GM18520 (cell line): ENCODE measurements around the gene TMEM147.

Source experiments
- ATAC-seq: cut with Tn5 transposase; IDR thresholded peaks from one replicate; pipeline ENCODE4 v1.9.1; 2021; ENCODE audit not compliant: unreplicated experiment

The TMEM147 gene

GRCh38 chr19:35519291-35519690, 26.1 kb upstream of the TMEM147 start:
- ATAC-seq = no peak

- no peak for ATAC-seq
Measured at GRCh38 chr19:35521124-35521743, 24.2 kb upstream of the TMEM147 start.

- ATAC-seq = no peak
Measured at GRCh38 chr19:35522745-35523327, 22.6 kb upstream of the TMEM147 start.

DNA sequence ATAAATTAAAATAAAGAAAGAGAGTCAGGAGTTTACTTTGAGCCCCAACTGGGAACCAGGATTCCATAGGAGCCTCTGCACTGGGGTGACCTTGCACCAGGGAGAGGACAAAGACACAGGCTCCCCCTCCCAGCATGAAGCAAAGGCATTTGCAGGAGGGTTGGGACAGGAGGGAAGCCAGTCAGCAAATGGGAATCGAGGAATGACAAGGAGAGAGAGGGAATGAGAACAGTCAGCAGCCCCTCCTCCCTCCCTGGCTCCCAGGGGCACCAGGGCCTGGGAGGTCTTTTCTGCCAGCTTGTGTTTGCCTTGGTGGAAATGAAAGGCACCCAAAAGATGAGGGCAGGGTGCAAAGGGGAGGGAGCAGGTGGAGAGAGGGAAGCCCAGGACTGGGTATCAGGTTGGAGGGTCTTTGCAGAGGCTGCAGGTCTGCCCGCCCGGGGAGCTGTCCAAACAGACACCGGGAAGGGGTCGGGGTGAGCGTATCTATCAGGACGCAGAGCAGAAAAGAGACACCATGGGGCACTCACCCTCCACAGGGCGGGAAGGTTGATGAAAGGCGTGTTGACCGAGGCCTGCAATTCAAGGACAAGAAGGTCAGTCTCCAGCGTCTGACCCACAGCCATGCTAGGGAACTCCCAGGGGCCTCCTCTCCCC, 21.1 kb upstream of the TMEM147 start:
- no peak for ATAC-seq

DNA sequence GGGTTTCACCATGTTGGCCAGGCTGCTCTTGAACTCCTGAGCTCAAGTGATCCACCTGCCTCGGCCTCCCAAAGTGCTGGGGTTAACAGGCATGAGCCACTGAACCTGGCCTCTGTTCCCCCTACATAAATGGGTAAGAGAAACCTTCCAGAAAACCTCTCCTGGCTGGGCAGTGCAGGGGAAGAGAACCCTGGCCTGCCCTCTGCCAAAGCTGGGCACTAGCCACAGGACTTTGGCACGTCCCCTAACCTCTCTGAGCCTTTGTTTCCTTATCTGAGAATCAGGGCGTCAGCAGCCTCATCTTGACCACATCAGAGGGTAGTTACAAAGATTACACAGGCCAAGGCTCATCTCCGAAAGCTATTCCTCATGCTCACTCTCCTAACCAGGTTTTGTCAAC, 19.6 kb upstream of the TMEM147 start:
- ATAC-seq = no peak

- ATAC-seq = no peak
Measured at GRCh38 chr19:35528218-35529038, 17.0 kb upstream of the TMEM147 start, which contains the start of gene SBSN. Gene SBSN (minus strand): TSS chr19:35528311. CDS start chr19:35528281, 30 bp downstream.

DNA sequence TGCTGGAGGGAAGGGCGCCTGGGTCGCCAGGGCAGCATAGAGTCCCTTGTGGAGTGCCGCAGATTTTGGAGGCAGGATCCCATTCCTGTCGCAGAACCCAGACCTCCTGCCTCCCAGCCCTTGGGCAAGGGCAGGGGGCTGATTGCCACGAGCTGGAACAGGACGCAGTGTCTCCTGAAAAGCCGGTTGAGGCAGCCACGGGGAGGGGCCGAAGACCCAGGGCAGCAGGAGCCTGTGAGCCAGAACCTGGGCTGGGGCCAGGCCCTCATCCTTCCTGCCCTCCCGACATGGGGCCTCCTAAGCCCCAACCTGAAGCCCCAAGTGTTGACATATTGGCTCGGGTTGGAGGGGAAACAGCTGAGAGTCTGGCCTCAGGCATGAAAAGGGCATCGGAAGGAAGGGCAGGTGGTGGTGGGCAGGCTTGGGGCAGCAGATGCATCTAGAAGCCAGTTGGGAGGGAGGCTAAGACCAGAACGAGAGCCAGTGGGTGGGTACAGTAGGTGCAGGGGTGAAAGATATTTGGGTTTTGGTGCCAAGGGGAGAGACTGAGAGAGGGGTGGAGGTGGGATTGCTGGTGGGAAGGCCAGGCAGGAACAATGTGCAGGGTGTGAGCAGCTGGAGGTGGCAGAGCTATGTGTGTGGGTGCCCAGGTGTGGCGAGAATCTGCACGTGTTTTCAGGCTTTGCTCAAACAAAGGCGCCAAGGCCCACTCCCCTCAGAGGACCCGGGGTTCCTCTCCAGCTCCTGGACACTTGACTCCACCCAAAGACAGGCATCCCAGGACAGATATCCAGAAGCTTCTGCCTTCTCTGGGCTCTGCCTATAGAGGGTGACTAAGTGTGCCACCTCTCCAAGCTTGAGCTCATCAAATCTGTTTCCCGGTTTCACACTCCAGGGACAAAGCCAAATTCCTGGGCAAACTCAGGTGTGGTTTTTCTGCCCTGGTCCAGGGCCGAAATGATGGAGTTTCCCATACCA, 15.9 kb upstream of the TMEM147 start:
- ATAC-seq = no peak

GRCh38 chr19:35531291-35531690, 14.1 kb upstream of the TMEM147 start:
- no peak for ATAC-seq

DNA sequence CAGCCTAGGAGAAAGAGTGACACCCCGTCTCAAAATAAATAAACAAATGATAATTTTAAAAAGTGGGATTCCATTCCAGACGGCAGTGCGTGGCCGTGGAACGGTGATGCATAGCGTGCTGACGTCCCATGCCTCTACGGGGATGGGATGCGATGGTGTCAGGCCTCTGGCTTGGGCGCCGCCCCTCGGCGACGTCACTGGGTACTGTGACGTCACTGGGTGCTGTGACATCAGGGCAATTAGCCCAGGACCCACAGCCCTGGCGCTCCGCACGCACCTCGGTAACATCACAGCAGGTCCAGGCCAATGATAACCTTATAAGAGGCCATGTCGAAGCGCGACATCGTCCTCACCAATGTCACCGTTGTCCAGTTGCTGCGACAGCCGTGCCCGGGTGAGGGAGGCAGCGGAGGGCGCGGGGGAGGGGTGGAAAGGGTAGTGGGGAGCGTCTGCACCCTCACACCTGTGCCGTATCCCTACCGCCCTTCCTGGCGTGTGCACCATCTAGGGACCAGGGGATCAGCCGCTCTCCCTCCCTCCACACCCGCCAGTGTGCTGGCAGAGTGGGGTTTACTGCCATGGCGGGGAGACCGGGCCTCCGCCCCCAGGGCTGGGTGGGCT, 12.1 kb upstream of the TMEM147 start, which contains the start of gene GAPDHS:
Gene GAPDHS, plus strand, starts transcription at position 256 of the 621 bp plus-strand sequence. Its CDS starts 72 bp downstream, at position 328.
- no peak for ATAC-seq

- ATAC-seq = no peak
Measured at GRCh38 chr19:35533822-35534392, 11.5 kb upstream of the TMEM147 start.

- ATAC-seq = no peak
Measured at GRCh38 chr19:35534803-35535480, 10.5 kb upstream of the TMEM147 start.

DNA sequence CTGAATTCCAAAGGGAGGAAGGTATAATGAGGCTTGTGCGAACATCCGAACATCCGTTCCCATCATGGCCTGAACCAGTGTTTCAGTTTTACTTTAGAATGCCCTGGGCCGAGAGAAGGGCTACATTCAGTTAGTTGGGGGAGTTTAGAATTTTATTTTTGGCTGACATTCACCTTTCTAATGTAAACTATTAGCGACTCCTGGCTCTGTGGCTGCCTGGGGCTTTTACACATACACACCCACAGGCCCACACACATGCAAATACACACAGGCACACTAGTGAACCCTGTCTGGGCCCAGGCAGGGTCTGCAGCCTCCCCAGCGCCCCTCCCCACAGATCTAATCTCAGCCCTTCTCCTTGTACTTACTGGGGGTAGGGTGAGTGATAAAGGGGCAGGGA, 6.1 kb upstream of the TMEM147 start:
- ATAC-seq = no peak

DNA sequence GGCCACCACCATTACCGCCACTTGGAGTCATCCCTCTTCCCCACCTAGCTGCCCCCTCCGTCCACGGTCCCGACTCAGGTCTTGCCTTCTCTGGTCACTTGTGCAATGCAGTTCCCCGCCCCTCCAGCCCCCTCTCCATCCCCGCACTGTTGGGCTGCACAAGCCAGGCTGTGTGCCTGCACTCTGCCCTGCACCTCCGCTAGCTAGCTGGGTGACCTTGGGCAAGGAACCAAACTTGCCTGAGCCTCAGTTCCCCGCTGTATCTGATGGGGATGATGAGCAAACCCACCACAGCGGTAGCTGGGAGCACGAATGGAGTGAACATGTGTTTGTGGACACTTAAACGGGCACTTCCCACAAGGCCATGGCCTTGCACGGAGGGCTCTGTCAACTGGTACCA, 5.6 kb upstream of the TMEM147 start:
- no peak for ATAC-seq

- no peak for ATAC-seq
Measured at GRCh38 chr19:35540356-35540927, 5.0 kb upstream of the TMEM147 start.

GRCh38 chr19:35542209-35542608, 3.2 kb upstream of the TMEM147 start:
- ATAC-seq = no peak

- no peak for ATAC-seq
Measured at GRCh38 chr19:35543280-35544109, 1.9 kb upstream of the TMEM147 start.

- ATAC-seq = no peak
Measured at GRCh38 chr19:35544110-35544802, 1.2 kb upstream of the TMEM147 start.
